ENCODE measurements around the gene EXOSC9. TPM values are rescaled to one million over a fixed set of nuclear protein-coding genes. Genes with fewer than 3 reads are reported as not detected.

Gene EXOSC9
- polyA plus RNA-seq, 1 of the 3 experiments (the other 2 are of a cell fraction): 38.8 TPM

GRCh38 chr4:121823505-121824170, 22.5 kb downstream of the EXOSC9 start, which contains the start of gene CCNA2:
CCNA2 (minus strand) TSS chr4:121823883; CDS start chr4:121823628, 255 bp downstream.
- peak; percentile 94 for DNase-seq
- POLR2A ChIA-PET: interaction anchor here (1.3 kb wide), 1 partner anchor 22 kb away, joined by 9 read pairs; the partner anchor contains the start of gene EXOSC9
- Histone ChIP-seq H3F3A (replicated peaks; ENCODE audit: insufficient read depth) (peaks cover 68% of the 10 kb centered on the region), H3K36me3 (replicated peaks in 1 of 2; ENCODE audit: control insufficient read depth in 1 of 2, insufficient read depth in 2 of 2, low read length in 1 of 2) (peaks cover 42 to 47% of the 10 kb centered on the region in 2 experiments), H3K4me2 (peak within 1 kb of the TSS; percentile 94), H2AFZ (ENCODE audit: low read depth) (peak within 1 kb of the TSS; percentile 80), H3K79me2 (ENCODE audit: insufficient read depth) (peaks cover 51% of the 10 kb centered on the region), H4K20me1 (ENCODE audit: insufficient read depth) (no peaks in the 10 kb centered on the region; the same call in 1 of the 2 replicates), H3K4me1 (ENCODE audit: control insufficient read depth in 1 of 2, insufficient read depth in 2 of 2, low read depth in 1 of 2, low read length in 1 of 2) (peaks cover 12 to 18% of the 10 kb centered on the region in 2 experiments; a peak in 3 of 4 replicates), H3K9me3 (no peaks in the 10 kb centered on the region; the same call in 1 of the 2 replicates), H3K27ac (ENCODE audit: low read depth in 2 of 2, low read length in 1 of 2) (peak within 1 kb of the TSS; percentile 63 to 84), H3K9ac (peak within 1 kb of the TSS; percentile 84), H3K27me3 (ENCODE audit: insufficient read depth) (no peaks in the 10 kb centered on the region), H3K9me2 (no peaks in the 10 kb centered on the region), H3K4me3 (ENCODE audit: low read depth in 2 of 2, low read length in 1 of 2) (peak within 1 kb of the TSS; percentile 80 to 86)
- CTCF ChIA-PET: interaction anchor here (1.2 to 2.1 kb wide), 3 partner anchors 12 to 361 kb away, joined by 3 to 9 read pairs (median 3); no protein-coding TSS in a partner anchor
- under 1% methylated on average over 47 of the region's 63 CpGs for WGBS (ENCODE audit: low lambda C conversion rate)
- no peak for TF ChIP-seq SMC3 (IDR thresholded peaks at IDR 0.05; ENCODE audit: low read depth, low read length)
- TF ChIP-seq YY1 (IDR thresholded peaks at IDR 0.05; ENCODE audit: low read depth): no peak
- peak in 1 of 2 experiments; percentile 5; a peak in 1 of 4 replicates for TF ChIP-seq EP300 (IDR thresholded peaks at IDR 0.05; ENCODE audit: borderline replicate concordance in 1 of 2, low read depth in 1 of 2, low read length in 1 of 2)
- no peak for TF ChIP-seq JUND (IDR thresholded peaks at IDR 0.05)
- no peak for TF ChIP-seq CTCF (IDR thresholded peaks at IDR 0.05)
- TF ChIP-seq RXRA (IDR thresholded peaks at IDR 0.05; ENCODE audit: borderline replicate concordance, low read depth): no peak
- TF ChIP-seq FOXM1 (IDR thresholded peaks at IDR 0.05; ENCODE audit: low read depth): peak; percentile 100
- peak; percentile 15; the same call in 1 of the 2 replicates for TF ChIP-seq IRF3 (IDR thresholded peaks at IDR 0.05; ENCODE audit: low read depth, low read length)
- TF ChIP-seq GABPA (IDR thresholded peaks at IDR 0.05; ENCODE audit: low read depth): peak; percentile 25; the same call in 1 of the 2 replicates
- peak; percentile 81 for TF ChIP-seq CHD2 (IDR thresholded peaks at IDR 0.05; ENCODE audit: low read length, partially characterized antibody)
- peak; percentile 84 for TF ChIP-seq RFX5 (IDR thresholded peaks at IDR 0.05; ENCODE audit: low read length)
- TF ChIP-seq FOSL2 (IDR thresholded peaks at IDR 0.05; ENCODE audit: borderline replicate concordance, low read depth): no peak; the same call in 1 of the 2 replicates
- no peak for TF ChIP-seq GATA2 (CRISPR knock-in tag; IDR thresholded peaks at IDR 0.05)
- TF ChIP-seq POLR2AphosphoS5 (IDR thresholded peaks at IDR 0.05; ENCODE audit: low read depth, low read length): peak; percentile 77
- TF ChIP-seq, protein P1, sequence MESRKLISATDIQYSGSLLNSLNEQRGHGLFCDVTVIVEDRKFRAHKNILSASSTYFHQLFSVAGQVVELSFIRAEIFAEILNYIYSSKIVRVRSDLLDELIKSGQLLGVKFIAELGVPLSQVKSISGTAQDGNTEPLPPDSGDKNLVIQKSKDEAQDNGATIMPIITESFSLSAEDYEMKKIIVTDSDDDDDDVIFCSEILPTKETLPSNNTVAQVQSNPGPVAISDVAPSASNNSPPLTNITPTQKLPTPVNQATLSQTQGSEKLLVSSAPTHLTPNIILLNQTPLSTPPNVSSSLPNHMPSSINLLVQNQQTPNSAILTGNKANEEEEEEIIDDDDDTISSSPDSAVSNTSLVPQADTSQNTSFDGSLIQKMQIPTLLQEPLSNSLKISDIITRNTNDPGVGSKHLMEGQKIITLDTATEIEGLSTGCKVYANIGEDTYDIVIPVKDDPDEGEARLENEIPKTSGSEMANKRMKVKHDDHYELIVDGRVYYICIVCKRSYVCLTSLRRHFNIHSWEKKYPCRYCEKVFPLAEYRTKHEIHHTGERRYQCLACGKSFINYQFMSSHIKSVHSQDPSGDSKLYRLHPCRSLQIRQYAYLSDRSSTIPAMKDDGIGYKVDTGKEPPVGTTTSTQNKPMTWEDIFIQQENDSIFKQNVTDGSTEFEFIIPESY (IDR thresholded peaks at IDR 0.05; ENCODE audit: borderline replicate concordance, low read depth): 0 out of 2 replicates have a peak, but pooled peaks have one; percentile 63
- TF ChIP-seq, protein P2, sequence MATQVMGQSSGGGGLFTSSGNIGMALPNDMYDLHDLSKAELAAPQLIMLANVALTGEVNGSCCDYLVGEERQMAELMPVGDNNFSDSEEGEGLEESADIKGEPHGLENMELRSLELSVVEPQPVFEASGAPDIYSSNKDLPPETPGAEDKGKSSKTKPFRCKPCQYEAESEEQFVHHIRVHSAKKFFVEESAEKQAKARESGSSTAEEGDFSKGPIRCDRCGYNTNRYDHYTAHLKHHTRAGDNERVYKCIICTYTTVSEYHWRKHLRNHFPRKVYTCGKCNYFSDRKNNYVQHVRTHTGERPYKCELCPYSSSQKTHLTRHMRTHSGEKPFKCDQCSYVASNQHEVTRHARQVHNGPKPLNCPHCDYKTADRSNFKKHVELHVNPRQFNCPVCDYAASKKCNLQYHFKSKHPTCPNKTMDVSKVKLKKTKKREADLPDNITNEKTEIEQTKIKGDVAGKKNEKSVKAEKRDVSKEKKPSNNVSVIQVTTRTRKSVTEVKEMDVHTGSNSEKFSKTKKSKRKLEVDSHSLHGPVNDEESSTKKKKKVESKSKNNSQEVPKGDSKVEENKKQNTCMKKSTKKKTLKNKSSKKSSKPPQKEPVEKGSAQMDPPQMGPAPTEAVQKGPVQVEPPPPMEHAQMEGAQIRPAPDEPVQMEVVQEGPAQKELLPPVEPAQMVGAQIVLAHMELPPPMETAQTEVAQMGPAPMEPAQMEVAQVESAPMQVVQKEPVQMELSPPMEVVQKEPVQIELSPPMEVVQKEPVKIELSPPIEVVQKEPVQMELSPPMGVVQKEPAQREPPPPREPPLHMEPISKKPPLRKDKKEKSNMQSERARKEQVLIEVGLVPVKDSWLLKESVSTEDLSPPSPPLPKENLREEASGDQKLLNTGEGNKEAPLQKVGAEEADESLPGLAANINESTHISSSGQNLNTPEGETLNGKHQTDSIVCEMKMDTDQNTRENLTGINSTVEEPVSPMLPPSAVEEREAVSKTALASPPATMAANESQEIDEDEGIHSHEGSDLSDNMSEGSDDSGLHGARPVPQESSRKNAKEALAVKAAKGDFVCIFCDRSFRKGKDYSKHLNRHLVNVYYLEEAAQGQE (IDR thresholded peaks at IDR 0.05; ENCODE audit: low read depth, low read length): no peak
- peak; percentile 100 for TF ChIP-seq MXI1 (IDR thresholded peaks at IDR 0.05; ENCODE audit: low read depth, low read length)
- no peak for TF ChIP-seq MEF2A (IDR thresholded peaks at IDR 0.05; ENCODE audit: borderline replicate concordance, low read depth)
- 0 out of 2 replicates have a peak, but pooled peaks have one; percentile 2 for TF ChIP-seq PBX3 (IDR thresholded peaks at IDR 0.05)
- no peak for TF ChIP-seq TEAD4 (IDR thresholded peaks at IDR 0.05; ENCODE audit: borderline replicate concordance, insufficient read depth)
- TF ChIP-seq, protein P3, sequence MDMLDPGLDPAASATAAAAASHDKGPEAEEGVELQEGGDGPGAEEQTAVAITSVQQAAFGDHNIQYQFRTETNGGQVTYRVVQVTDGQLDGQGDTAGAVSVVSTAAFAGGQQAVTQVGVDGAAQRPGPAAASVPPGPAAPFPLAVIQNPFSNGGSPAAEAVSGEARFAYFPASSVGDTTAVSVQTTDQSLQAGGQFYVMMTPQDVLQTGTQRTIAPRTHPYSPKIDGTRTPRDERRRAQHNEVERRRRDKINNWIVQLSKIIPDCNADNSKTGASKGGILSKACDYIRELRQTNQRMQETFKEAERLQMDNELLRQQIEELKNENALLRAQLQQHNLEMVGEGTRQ (IDR thresholded peaks at IDR 0.05; ENCODE audit: borderline replicate concordance, low read depth, low read length): no peak
